C4-2B (cell line): Measurements from ENCODE around the gene TGFB1.
A peak's percentile ranks its signal among the peaks of the same experiment; 100 is the strongest.

Experiments
- H3K27ac ChIP-seq: fragments of 450-650 bp; 2 replicates; pipeline ENCODE4 v1.5.1; 2017
- CTCF ChIP-seq: fragments of 450-650 bp; conservative IDR thresholded peaks from 2 replicates; pipeline ENCODE4 v1.5.1; 2017; ENCODE audit warnings: mild to moderate bottlenecking
- ZFX ChIP-seq: fragments of 450-650 bp; IDR thresholded peaks from 2 replicates; pipeline ENCODE4 v1.6.1; 2017

The TGFB1 gene

GRCh38 chr19:41353466-41354342 lies at the start of gene TGFB1:
Gene TGFB1, minus strand, starts transcription at chr19:41353922. Its CDS starts 878 bp downstream, at chr19:41353044.
- no peak within 1 kb of the TSS for H3K27ac ChIP-seq
- peak; percentile 69 for TF ChIP-seq CTCF
- TF ChIP-seq ZFX = no peak

- H3K27ac ChIP-seq = no peak overlapping the region
- TF ChIP-seq CTCF = no peak
- TF ChIP-seq ZFX = no peak
Observed at GRCh38 chr19:41402010-41402409, 48.3 kb upstream of the TGFB1 start.

- no peak overlapping the region for H3K27ac ChIP-seq
Observed at GRCh38 chr19:41401483-41401882, 47.8 kb upstream of the TGFB1 start.

GRCh38 chr19:41399525-41399924 lies 45.8 kb upstream of the TGFB1 start:
- H3K27ac ChIP-seq = no peak overlapping the region
- TF ChIP-seq ZFX (no peak), CTCF (no peak)

More at GRCh38 chr19:41401483-41401882, 47.8 kb upstream of the TGFB1 start:
- TF ChIP-seq ZFX (no peak), CTCF (no peak)

GRCh38 chr19:41399091-41399490 lies 45.4 kb upstream of the TGFB1 start:
- no peak overlapping the region for H3K27ac ChIP-seq
- TF ChIP-seq CTCF = no peak
- TF ChIP-seq ZFX = no peak

- H3K27ac ChIP-seq = no peak overlapping the region
- TF ChIP-seq CTCF = no peak
- no peak for TF ChIP-seq ZFX
Observed at GRCh38 chr19:41398598-41398997, 44.9 kb upstream of the TGFB1 start.

- H3K27ac ChIP-seq = peak overlapping the region; percentile 92
- TF ChIP-seq ZFX (no peak), CTCF (no peak)
Observed at GRCh38 chr19:41398050-41398418, 44.3 kb upstream of the TGFB1 start.
